Muscle layer of colon (tissue), 2 donors: ENCODE measurements around the gene KLHL18.
"Not testable (repeated sequence)": the region's sequence is repeated elsewhere in the genome, so short reads cannot be mapped to it uniquely, and the experiment has no call there.

Experiments used
- H3K27ac ChIP-seq: one replicate; pipeline ENCODE4 v1.7.0; 2013; ENCODE audit warnings: low read depth, mild to moderate bottlenecking, low read length, moderate library complexity
- H3K27me3 ChIP-seq, 2 donors: one replicate each; pipeline ENCODE4 v1.7.0; 2013; ENCODE audit warnings: low read length in 2 of 2, mild to moderate bottlenecking in 2 of 2; ENCODE audit not compliant: insufficient read depth in 2 of 2, control insufficient read depth in 1 of 2
- H3K36me3 ChIP-seq: one replicate; pipeline ENCODE4 v1.7.0; 2013; ENCODE audit warnings: mild to moderate bottlenecking, low read length; ENCODE audit not compliant: insufficient read depth
- H3K4me1 ChIP-seq: one replicate; pipeline ENCODE4 v1.7.0; 2013; ENCODE audit warnings: mild to moderate bottlenecking, low read length; ENCODE audit not compliant: insufficient read depth
- H3K4me3 ChIP-seq, 2 donors: one replicate each; pipeline ENCODE4 v1.7.0; 2013; ENCODE audit warnings: low read length in 2 of 2, low read depth in 1 of 2, mild to moderate bottlenecking in 1 of 2, moderate library complexity in 1 of 2
- H3K9ac ChIP-seq: one replicate; pipeline ENCODE4 v1.7.0; 2013; ENCODE audit warnings: low read length
- H3K9me3 ChIP-seq: one replicate; pipeline ENCODE4 v1.7.0; 2013; ENCODE audit warnings: mild to moderate bottlenecking, low read length
- donor health status: abdominal sarcoma.
- donor health status: Adenocarcinoma of cecum.

KLHL18 gene

GRCh38 chr3:47296562-47297302 is 14.0 kb downstream of the KLHL18 start:
- Histone ChIP-seq H3K27me3 (no peaks in the 10 kb centered on the region), H3K4me1 (peaks cover 4% of the 10 kb centered on the region), H3K9ac (no peak overlapping the region), H3K36me3 (no peaks in the 10 kb centered on the region), H3K27ac (no peak overlapping the region), H3K9me3 (no peaks in the 10 kb centered on the region), H3K4me3 (no peak overlapping the region)

GRCh38 chr3:47298439-47298838 is 15.7 kb downstream of the KLHL18 start:
- Histone ChIP-seq H3K9me3 (no peaks in the 10 kb centered on the region), H3K27me3 (no peaks in the 10 kb centered on the region), H3K4me3 (no peak overlapping the region), H3K4me1 (peaks cover 4% of the 10 kb centered on the region), H3K9ac (no peak overlapping the region), H3K36me3 (peaks cover 4% of the 10 kb centered on the region), H3K27ac (no peak overlapping the region)

GRCh38 chr3:47299381-47300318 is 16.9 kb downstream of the KLHL18 start:
- peaks cover 4% of the 10 kb centered on the region for H3K4me1 ChIP-seq
- no peak overlapping the region for H3K9ac ChIP-seq
- no peak overlapping the region for H3K27ac ChIP-seq
- no peaks in the 10 kb centered on the region for H3K9me3 ChIP-seq
- no peak overlapping the region for H3K4me3 ChIP-seq
- H3K27me3 ChIP-seq, result no peaks in the 10 kb centered on the region
- H3K36me3 ChIP-seq, result peaks cover 4% of the 10 kb centered on the region

- Histone ChIP-seq H3K4me3 (no peak overlapping the region), H3K9me3 (no peaks in the 10 kb centered on the region), H3K27me3 (no peaks in the 10 kb centered on the region), H3K36me3 (peaks cover 4% of the 10 kb centered on the region), H3K9ac (no peak overlapping the region), H3K27ac (no peak overlapping the region), H3K4me1 (peaks cover 4% of the 10 kb centered on the region)
Measured at GRCh38 chr3:47301456-47301855, 18.7 kb downstream of the KLHL18 start.

- Histone ChIP-seq H3K9ac (no peak overlapping the region), H3K9me3 (no peaks in the 10 kb centered on the region), H3K27me3 (no peaks in the 10 kb centered on the region), H3K4me3 (no peak overlapping the region), H3K36me3 (peaks cover 4% of the 10 kb centered on the region), H3K27ac (no peak overlapping the region), H3K4me1 (no peaks in the 10 kb centered on the region)
Measured at GRCh38 chr3:47306022-47306421, 23.3 kb downstream of the KLHL18 start.

- not testable (repeated sequence) for H3K9ac ChIP-seq, H3K27ac ChIP-seq, H3K4me1 ChIP-seq, H3K4me3 ChIP-seq, H3K27me3 ChIP-seq, H3K36me3 ChIP-seq, H3K9me3 ChIP-seq
Measured at GRCh38 chr3:47309231-47309630, 26.5 kb downstream of the KLHL18 start.

- no peak overlapping the region for H3K27ac ChIP-seq
- no peak overlapping the region for H3K9ac ChIP-seq
- H3K4me3 ChIP-seq, result no peak overlapping the region
- no peaks in the 10 kb centered on the region for H3K27me3 ChIP-seq
- no peaks in the 10 kb centered on the region for H3K9me3 ChIP-seq
- H3K36me3 ChIP-seq, result no peaks in the 10 kb centered on the region
- no peaks in the 10 kb centered on the region for H3K4me1 ChIP-seq
Measured at GRCh38 chr3:47310391-47310790, 27.6 kb downstream of the KLHL18 start.

- no peaks in the 10 kb centered on the region for H3K9me3 ChIP-seq
Measured at GRCh38 chr3:47313341-47314055, 30.8 kb downstream of the KLHL18 start.

GRCh38 chr3:47314056-47314764 is 31.5 kb downstream of the KLHL18 start:
- peaks cover 10% of the 10 kb centered on the region for H3K4me1 ChIP-seq
- H3K27me3 ChIP-seq, result no peaks in the 10 kb centered on the region
- H3K27ac ChIP-seq, result no peak overlapping the region
- H3K36me3 ChIP-seq, result no peaks in the 10 kb centered on the region
- no peaks in the 10 kb centered on the region for H3K9me3 ChIP-seq
- no peak overlapping the region for H3K9ac ChIP-seq
- H3K4me3 ChIP-seq, result no peak overlapping the region

More at GRCh38 chr3:47313341-47314055, 30.8 kb downstream of the KLHL18 start:
- Histone ChIP-seq H3K36me3 (no peaks in the 10 kb centered on the region), H3K27ac (no peak overlapping the region), H3K9ac (no peak overlapping the region), H3K27me3 (no peaks in the 10 kb centered on the region), H3K4me1 (peaks cover 3% of the 10 kb centered on the region), H3K4me3 (no peak overlapping the region)

- Histone ChIP-seq H3K27me3 (no peaks in the 10 kb centered on the region), H3K9ac (no peak overlapping the region), H3K27ac (no peak overlapping the region), H3K36me3 (peaks cover 7% of the 10 kb centered on the region), H3K4me1 (peaks cover 10% of the 10 kb centered on the region), H3K4me3 (no peak overlapping the region), H3K9me3 (no peaks in the 10 kb centered on the region)
Measured at GRCh38 chr3:47315069-47315647, 32.4 kb downstream of the KLHL18 start.
